HEK293 (cell line): ENCODE measurements around the gene SOX13.

Experiments
- CTCF ChIA-PET: fragments of 350-600 bp; formaldehyde crosslinking; extraction: SDS; loops from one replicate; lab custom pipeline; 2021; ENCODE audit warnings: antibody characterized with exemption; lab: Yijun Ruan, JAX
- POLR2A ChIA-PET: fragments of 300-600 bp; formaldehyde crosslinking; extraction: SDS; loops from one replicate; lab custom pipeline; 2020; ENCODE audit warnings: antibody characterized with exemption, inconsistent platforms; lab: Yijun Ruan, JAX
- H3K27ac ChIP-seq: fragments of 200-500 bp; sonication (Bioruptor generic); 2 replicates; pipeline ENCODE4 v1.5.1; 2014; ENCODE audit warnings: low read depth, low read length, control low read depth, inconsistent platforms; ENCODE audit errors: extremely low read depth
- H3K36me3 ChIP-seq, 2 experiments: fragments of 200-500 bp in 1 of 2; sonication (Bioruptor generic) in 1 of 2; 1 replicate in 1 of 2; 2 replicates in 1 of 2; pipeline ENCODE4 v1.5.1; 2014 to 2017; ENCODE audit warnings: inconsistent platforms in 2 of 2, low read length in 2 of 2; ENCODE audit not compliant: control insufficient read depth in 2 of 2, insufficient read depth in 1 of 2
- H3K4me1 ChIP-seq: fragments of 200-500 bp; sonication (Bioruptor generic); 2 replicates; pipeline ENCODE4 v1.5.1; 2014; ENCODE audit warnings: mild to moderate bottlenecking, low read length, inconsistent platforms; ENCODE audit not compliant: control insufficient read depth, insufficient read depth
- H3K4me3 ChIP-seq: 2 replicates; pipeline ENCODE4 v1.5.1; 2011; ENCODE audit warnings: low read depth, mild to moderate bottlenecking, control low read depth, low read length, moderate library complexity
- H3K9me3 ChIP-seq: fragments of 200-500 bp; sonication (Bioruptor generic); 2 replicates; pipeline ENCODE4 v1.5.1; 2014; ENCODE audit warnings: low read depth, low read length, inconsistent platforms; ENCODE audit not compliant: control insufficient read depth, insufficient read depth
- IKZF3 ChIP-seq: fragments of 450-650 bp; IDR thresholded peaks from 2 replicates; pipeline ENCODE4 v1.5.0; 2018; ENCODE audit warnings: missing biosample characterization, mild to moderate bottlenecking, missing genetic modification characterization, moderate library complexity
- KLF16 ChIP-seq: fragments of 450-650 bp; formaldehyde crosslinking; IDR thresholded peaks from 2 replicates; pipeline ENCODE4 v1.5.1; 2017; ENCODE audit warnings: missing biosample characterization, missing genetic modification characterization
- KLF8 ChIP-seq: fragments of 450-650 bp; formaldehyde crosslinking; IDR thresholded peaks from 2 replicates; pipeline ENCODE4 v1.5.1; 2016; ENCODE audit warnings: missing biosample characterization, missing genetic modification characterization
- OSR2 ChIP-seq: fragments of 450-650 bp; formaldehyde crosslinking; IDR thresholded peaks from 2 replicates; pipeline ENCODE4 v1.5.1; 2016; ENCODE audit warnings: missing biosample characterization, missing genetic modification characterization
- OVOL3 ChIP-seq: fragments of 450-650 bp; formaldehyde crosslinking; IDR thresholded peaks from 2 replicates; pipeline ENCODE4 v1.5.1; 2016; ENCODE audit warnings: missing biosample characterization, missing genetic modification characterization
- SP2 ChIP-seq: fragments of 450-650 bp; formaldehyde crosslinking; IDR thresholded peaks from 2 replicates; pipeline ENCODE4 v1.5.1; 2016; ENCODE audit warnings: missing biosample characterization, missing genetic modification characterization
- SP7 ChIP-seq: fragments of 450-650 bp; formaldehyde crosslinking; IDR thresholded peaks from 2 replicates; pipeline ENCODE4 v1.5.1; 2016; ENCODE audit warnings: missing biosample characterization, missing genetic modification characterization
- TCF7L2 ChIP-seq: IDR thresholded peaks from 2 replicates; pipeline ENCODE4 v1.6.1; 2011; ENCODE audit warnings: low read depth, mild to moderate bottlenecking, inconsistent platforms, low read length, moderate library complexity, borderline replicate concordance
- ZBTB1 ChIP-seq: fragments of 450-650 bp; formaldehyde crosslinking; IDR thresholded peaks from 2 replicates; pipeline ENCODE4 v1.5.1; 2016; ENCODE audit warnings: missing biosample characterization, missing genetic modification characterization
- ZBTB44 ChIP-seq: fragments of 450-650 bp; IDR thresholded peaks from 2 replicates; pipeline ENCODE4 v1.5.1; 2018; ENCODE audit warnings: missing biosample characterization, mild to moderate bottlenecking, missing genetic modification characterization
- ZBTB48 ChIP-seq: fragments of 450-650 bp; formaldehyde crosslinking; IDR thresholded peaks from 2 replicates; pipeline ENCODE4 v1.5.1; 2016; ENCODE audit warnings: missing biosample characterization, missing genetic modification characterization
- ZEB2 ChIP-seq: fragments of 450-650 bp; formaldehyde crosslinking; IDR thresholded peaks from 2 replicates; pipeline ENCODE4 v1.5.1; 2016; ENCODE audit warnings: missing biosample characterization, missing genetic modification characterization
- ZNF175 ChIP-seq: fragments of 450-650 bp; formaldehyde crosslinking; IDR thresholded peaks from 2 replicates; pipeline ENCODE4 v1.5.1; 2016; ENCODE audit warnings: missing biosample characterization, missing genetic modification characterization
- ZNF214 ChIP-seq: fragments of 450-650 bp; formaldehyde crosslinking; IDR thresholded peaks from 2 replicates; pipeline ENCODE4 v1.5.1; 2017; ENCODE audit warnings: missing biosample characterization, mild to moderate bottlenecking, missing genetic modification characterization, borderline replicate concordance
- ZNF24 ChIP-seq: fragments of 450-650 bp; formaldehyde crosslinking; IDR thresholded peaks from 2 replicates; pipeline ENCODE4 v1.5.1; 2016; ENCODE audit warnings: missing biosample characterization, missing genetic modification characterization
- ZNF302 ChIP-seq: fragments of 450-650 bp; formaldehyde crosslinking; IDR thresholded peaks from 2 replicates; pipeline ENCODE4 v1.5.1; 2016; ENCODE audit warnings: missing biosample characterization, missing genetic modification characterization, low read depth
- ZNF433 ChIP-seq: fragments of 450-650 bp; formaldehyde crosslinking; IDR thresholded peaks from 2 replicates; pipeline ENCODE4 v1.5.1; 2016; ENCODE audit warnings: missing biosample characterization, missing genetic modification characterization, low read depth
- ZNF48 ChIP-seq: fragments of 450-650 bp; formaldehyde crosslinking; IDR thresholded peaks from 2 replicates; pipeline ENCODE4 v1.5.1; 2016; ENCODE audit warnings: missing biosample characterization, missing genetic modification characterization
- ZNF529 ChIP-seq: fragments of 450-650 bp; formaldehyde crosslinking; IDR thresholded peaks from 2 replicates; pipeline ENCODE4 v1.5.1; 2017; ENCODE audit warnings: missing genetic modification characterization, missing biosample characterization; ENCODE audit not compliant: insufficient replicate concordance
- ZNF561 ChIP-seq: fragments of 450-650 bp; IDR thresholded peaks from 2 replicates; pipeline ENCODE4 v1.5.1; 2018; ENCODE audit warnings: missing biosample characterization, missing genetic modification characterization, borderline replicate concordance
- ZNF629 ChIP-seq: fragments of 450-650 bp; formaldehyde crosslinking; IDR thresholded peaks from 2 replicates; pipeline ENCODE4 v1.5.1; 2017; ENCODE audit warnings: missing biosample characterization, missing genetic modification characterization
- ZNF645 ChIP-seq: fragments of 450-650 bp; formaldehyde crosslinking; IDR thresholded peaks from 2 replicates; pipeline ENCODE4; 2016; ENCODE audit warnings: missing biosample characterization, missing genetic modification characterization
- ZNF664 ChIP-seq: fragments of 450-650 bp; formaldehyde crosslinking; IDR thresholded peaks from 2 replicates; pipeline ENCODE4 v1.5.1; 2016; ENCODE audit warnings: missing biosample characterization, missing genetic modification characterization
- ZNF677 ChIP-seq: fragments of 450-650 bp; IDR thresholded peaks from 2 replicates; pipeline ENCODE4 v1.5.0; 2018; ENCODE audit warnings: missing biosample characterization, mild to moderate bottlenecking, missing genetic modification characterization, moderate library complexity
- ZNF707 ChIP-seq: fragments of 450-650 bp; formaldehyde crosslinking; IDR thresholded peaks from 2 replicates; pipeline ENCODE4 v1.5.1; 2016; ENCODE audit warnings: missing biosample characterization, missing genetic modification characterization
- ZNF747 ChIP-seq: fragments of 450-650 bp; formaldehyde crosslinking; IDR thresholded peaks from 2 replicates; pipeline ENCODE4 v1.5.1; 2016; ENCODE audit warnings: missing biosample characterization, missing genetic modification characterization
- ZSCAN16 ChIP-seq: fragments of 450-650 bp; formaldehyde crosslinking; IDR thresholded peaks from 2 replicates; pipeline ENCODE4 v1.5.1; 2016; ENCODE audit warnings: missing biosample characterization, missing genetic modification characterization
- ZSCAN23 ChIP-seq: fragments of 450-650 bp; formaldehyde crosslinking; IDR thresholded peaks from 2 replicates; pipeline ENCODE4 v1.5.1; 2016; ENCODE audit warnings: missing biosample characterization, missing genetic modification characterization

Gene SOX13

DNA sequence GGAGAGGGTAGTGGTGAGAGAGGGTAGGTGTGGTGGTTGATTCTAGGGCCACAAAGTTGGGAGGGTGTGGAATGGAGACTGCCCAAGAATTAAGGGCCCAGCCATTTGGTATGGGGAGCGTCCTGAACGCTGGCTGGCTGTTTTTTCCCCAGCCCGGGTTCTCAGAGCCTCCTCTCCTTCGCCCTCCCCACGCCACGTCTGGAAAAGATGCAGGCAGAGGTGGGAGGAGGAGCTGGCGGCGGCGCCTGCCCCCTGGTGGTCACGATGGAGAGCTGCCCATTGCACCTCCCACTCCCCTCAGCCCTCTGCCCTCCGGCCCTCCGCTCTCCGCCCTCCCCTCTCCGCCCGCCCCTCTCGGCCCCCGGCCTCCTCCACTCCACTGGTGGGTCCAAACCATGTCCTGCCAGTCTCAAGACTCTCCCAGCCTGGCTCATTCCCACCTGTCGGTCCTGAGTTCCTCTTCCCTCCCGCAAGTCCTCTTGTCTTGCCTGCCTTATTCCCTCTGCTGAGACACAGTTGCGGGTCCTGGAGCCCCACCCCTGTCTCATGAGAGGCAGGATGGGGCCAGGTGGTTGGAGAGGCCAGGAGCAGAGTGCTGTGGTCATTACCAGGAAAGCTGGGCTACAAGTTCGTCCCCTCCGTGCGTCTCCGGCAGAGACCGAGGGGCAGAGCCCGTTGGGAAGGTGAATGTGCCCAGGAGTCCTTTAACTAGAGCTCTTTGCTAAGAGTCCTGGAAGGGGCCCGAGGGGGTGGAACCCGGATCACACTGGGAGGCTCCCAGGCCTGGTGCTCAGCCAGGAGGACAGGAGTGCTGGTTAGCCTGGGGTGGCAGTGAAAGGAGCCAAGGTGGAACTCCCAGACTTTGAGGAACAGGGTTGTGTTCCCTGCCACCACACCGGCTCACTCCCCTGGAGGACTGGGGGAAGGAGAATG lies 56.3 kb downstream of the SOX13 start (continued):
- TF ChIP-seq OSR2 (tag by site-specific recombination): no peak
- no peak for TF ChIP-seq ZNF48 (tag by site-specific recombination)
- no peak for TF ChIP-seq ZNF175 (tag by site-specific recombination)
- TF ChIP-seq SP2: peak; percentile 57
- TF ChIP-seq IKZF3 (tag by site-specific recombination): peak; percentile 44; the same call in 1 of the 2 replicates

DNA sequence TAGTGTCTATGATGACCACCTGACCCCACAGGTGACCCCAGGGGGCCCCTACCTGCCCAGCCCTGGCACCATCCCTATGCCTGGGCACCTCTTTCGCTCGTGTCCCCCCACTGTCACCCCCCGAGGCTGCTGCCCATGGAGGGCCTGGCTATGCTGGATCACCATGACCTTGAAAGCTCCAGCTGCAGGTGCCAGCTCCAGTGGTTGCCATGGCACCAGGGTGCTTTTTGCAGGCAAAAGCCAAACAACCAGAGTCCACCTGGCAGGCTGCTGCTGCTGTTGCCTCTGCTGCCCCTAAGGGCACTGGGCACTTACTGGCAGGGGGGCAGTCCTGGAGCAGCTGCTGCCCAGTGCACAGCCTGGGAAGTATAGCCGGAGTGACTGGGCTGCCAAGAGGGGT lies 57.3 kb downstream of the SOX13 start:
- no peak overlapping the region for H3K27ac ChIP-seq
- 0 out of 2 replicates have a peak, but pooled peaks cover 3% of the 10 kb centered on the region for H3K4me1 ChIP-seq
- peaks cover 0 to 26% of the 10 kb centered on the region in 2 experiments; a peak in 1 of 3 replicates for H3K36me3 ChIP-seq
- no peaks in the 10 kb centered on the region for H3K9me3 ChIP-seq
- ChIA-PET POLR2A (interaction anchor here (1.1 kb wide), 1 partner anchor 266 kb away, joined by 4 read pairs; no protein-coding TSS in a partner anchor), CTCF (interaction anchor here (0.6 to 6.0 kb wide), 14 partner anchors 9 to 1010 kb away, joined by 3 to 167 read pairs (median 4); partner anchors contain the start of genes GOLT1A and SNRPE)
- TF ChIP-seq ZNF214 (tag by site-specific recombination) (no peak), ZSCAN23 (tag by site-specific recombination) (no peak), ZNF747 (tag by site-specific recombination) (no peak), ZNF664 (no peak), ZNF433 (tag by site-specific recombination) (no peak), ZBTB1 (no peak), ZNF677 (no peak), ZNF529 (tag by site-specific recombination) (no peak), OVOL3 (no peak), ZNF645 (tag by site-specific recombination) (no peak), SP7 (tag by site-specific recombination) (no peak)
- no peak overlapping the region for H3K4me3 ChIP-seq

DNA sequence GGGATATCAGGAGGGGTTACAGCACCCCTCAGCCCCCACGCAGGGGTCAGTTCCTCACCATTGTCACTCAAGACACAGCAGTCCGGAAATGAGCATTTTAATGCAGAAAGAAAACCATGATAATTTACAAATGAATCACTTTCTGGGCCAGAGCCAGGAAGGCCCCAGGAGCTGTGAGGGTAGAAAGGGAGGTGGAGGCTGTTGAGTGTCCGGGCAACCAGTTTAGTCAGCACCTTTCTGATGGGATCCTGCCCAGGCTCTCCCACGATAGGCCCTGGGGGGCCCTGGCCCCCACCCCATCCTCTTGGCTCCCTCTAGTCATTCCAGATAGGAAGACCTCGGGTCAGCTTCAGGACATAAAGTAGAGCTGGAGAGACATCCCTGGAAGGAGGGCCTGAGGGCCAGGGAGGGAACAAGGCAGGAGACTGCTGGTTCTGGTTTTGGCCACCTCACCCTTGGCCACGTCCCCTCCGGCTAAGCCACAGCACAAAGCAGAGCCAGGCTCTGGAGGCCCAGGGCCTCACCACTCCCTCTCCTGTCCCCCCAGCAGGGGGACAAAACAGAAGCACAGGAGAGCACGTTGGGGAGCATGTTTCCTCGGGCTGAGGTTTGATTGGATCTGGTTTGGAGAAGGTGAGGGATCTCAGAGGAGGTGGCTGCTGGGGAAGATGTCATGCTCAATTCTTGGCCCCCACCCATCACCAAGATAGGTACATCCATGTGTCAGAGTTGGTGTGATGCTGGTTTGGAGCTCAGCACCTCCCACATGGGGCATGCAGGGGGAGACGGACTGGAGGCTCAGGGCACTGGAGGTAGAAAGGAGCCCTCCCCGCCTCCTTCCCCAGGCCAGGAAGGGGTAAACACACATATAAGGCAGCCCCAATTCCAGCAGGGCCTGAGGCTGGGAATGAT lies 58.3 kb downstream of the SOX13 start:
- H3K36me3 ChIP-seq: peaks cover 0 to 24% of the 10 kb centered on the region in 2 experiments; a peak in 1 of 3 replicates
- 0 out of 2 replicates have a peak, but pooled peaks cover 3% of the 10 kb centered on the region for H3K4me1 ChIP-seq
- no peak overlapping the region for H3K4me3 ChIP-seq
- no peak overlapping the region for H3K27ac ChIP-seq
- POLR2A ChIA-PET: interaction anchor here (0.6 to 1.1 kb wide), 3 partner anchors 21 to 267 kb away, joined by 3 to 7 read pairs (median 4); partner anchors contain the start of gene ETNK2
- CTCF ChIA-PET: interaction anchor here (0.6 to 6.0 kb wide), 4 partner anchors 8 to 676 kb away, joined by 3 to 167 read pairs (median 33); partner anchors contain the start of gene SNRPE
- H3K9me3 ChIP-seq: no peaks in the 10 kb centered on the region
- TF ChIP-seq ZSCAN16: no peak
- no peak for TF ChIP-seq ZNF302 (tag by site-specific recombination)
- TF ChIP-seq ZNF24 (tag by site-specific recombination): no peak
- TF ChIP-seq ZNF664: no peak
- TF ChIP-seq ZNF629 (tag by site-specific recombination): no peak
- no peak for TF ChIP-seq ZBTB44
- TF ChIP-seq ZNF561 (tag by site-specific recombination): no peak
- no peak for TF ChIP-seq ZBTB48 (tag by site-specific recombination)
- no peak for TF ChIP-seq ZNF707 (tag by site-specific recombination)
- no peak for TF ChIP-seq TCF7L2
- TF ChIP-seq KLF8: no peak
- TF ChIP-seq KLF16 (tag by site-specific recombination): no peak
- TF ChIP-seq ZEB2 (tag by site-specific recombination): no peak; the same call in 1 of the 2 replicates
